Measurements from ENCODE around the gene HDAC6. TPM values are rescaled to one million over a fixed set of nuclear protein-coding genes. Genes with fewer than 3 reads are reported as not detected.
"Not testable (repeated sequence)": the region's sequence is repeated elsewhere in the genome, so short reads cannot be mapped to it uniquely, and the experiment has no call there.

Gene HDAC6
- total RNA-seq, 1 donor from 2014 or later, result 127 TPM

GRCh38 chrX:48848847-48849246 is 47.0 kb downstream of the HDAC6 start:
- no peaks in the 10 kb centered on the region for H3F3A ChIP-seq (ENCODE audit: low read depth)
- TF ChIP-seq EZH2phosphoT487 (IDR thresholded peaks at IDR 0.05) (no peak), EZH2 (IDR thresholded peaks at IDR 0.05) (no peak)
- TF ChIP-seq, protein P1, sequence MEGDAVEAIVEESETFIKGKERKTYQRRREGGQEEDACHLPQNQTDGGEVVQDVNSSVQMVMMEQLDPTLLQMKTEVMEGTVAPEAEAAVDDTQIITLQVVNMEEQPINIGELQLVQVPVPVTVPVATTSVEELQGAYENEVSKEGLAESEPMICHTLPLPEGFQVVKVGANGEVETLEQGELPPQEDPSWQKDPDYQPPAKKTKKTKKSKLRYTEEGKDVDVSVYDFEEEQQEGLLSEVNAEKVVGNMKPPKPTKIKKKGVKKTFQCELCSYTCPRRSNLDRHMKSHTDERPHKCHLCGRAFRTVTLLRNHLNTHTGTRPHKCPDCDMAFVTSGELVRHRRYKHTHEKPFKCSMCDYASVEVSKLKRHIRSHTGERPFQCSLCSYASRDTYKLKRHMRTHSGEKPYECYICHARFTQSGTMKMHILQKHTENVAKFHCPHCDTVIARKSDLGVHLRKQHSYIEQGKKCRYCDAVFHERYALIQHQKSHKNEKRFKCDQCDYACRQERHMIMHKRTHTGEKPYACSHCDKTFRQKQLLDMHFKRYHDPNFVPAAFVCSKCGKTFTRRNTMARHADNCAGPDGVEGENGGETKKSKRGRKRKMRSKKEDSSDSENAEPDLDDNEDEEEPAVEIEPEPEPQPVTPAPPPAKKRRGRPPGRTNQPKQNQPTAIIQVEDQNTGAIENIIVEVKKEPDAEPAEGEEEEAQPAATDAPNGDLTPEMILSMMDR (IDR thresholded peaks at IDR 0.05), result no peak
- no peak overlapping the region for H3K9ac ChIP-seq
- no peak overlapping the region for H3K4me3 ChIP-seq
- H3K4me2 ChIP-seq, result no peak overlapping the region
- Mint-ChIP-seq H3K27me3 (ENCODE audit: insufficient read depth, low read depth) (peaks cover 2% of the 10 kb centered on the region), H3K9me3 (peaks cover 16% of the 10 kb centered on the region), H3K4me1 (no peaks in the 10 kb centered on the region), H3K4me3 (no peak overlapping the region), H3K36me3 (no peaks in the 10 kb centered on the region), H3K27ac (no peak overlapping the region)
- no peaks in the 10 kb centered on the region for H3K27me3 ChIP-seq
- no peaks in the 10 kb centered on the region for H3K79me2 ChIP-seq (ENCODE audit: low read depth)
- DNase-seq (ENCODE audit: low spot score), result no peak
- H3K27ac ChIP-seq, result no peak overlapping the region
- no peaks in the 10 kb centered on the region for H4K20me1 ChIP-seq (ENCODE audit: low read depth)
- no peaks in the 10 kb centered on the region for H3K36me3 ChIP-seq
- no peaks in the 10 kb centered on the region for H3K4me1 ChIP-seq
- H2AFZ ChIP-seq (replicated peaks), result no peak overlapping the region
- no peaks in the 10 kb centered on the region for H3K9me3 ChIP-seq (ENCODE audit: low read depth)

- no peak overlapping the region for H3K27ac ChIP-seq
- H3K9me3 ChIP-seq (ENCODE audit: low read depth), result no peaks in the 10 kb centered on the region
- peaks cover 2% of the 10 kb centered on the region for H3K27me3 Mint-ChIP-seq (ENCODE audit: insufficient read depth, low read depth)
- H3K4me1 Mint-ChIP-seq, result no peaks in the 10 kb centered on the region
- no peaks in the 10 kb centered on the region for H3K27me3 ChIP-seq
- H3K27ac Mint-ChIP-seq, result no peak overlapping the region
- no peak overlapping the region for H3K4me3 Mint-ChIP-seq
- TF ChIP-seq, protein P1 (IDR thresholded peaks at IDR 0.05), result no peak
- TF ChIP-seq EZH2 (IDR thresholded peaks at IDR 0.05), result no peak
- no peak for TF ChIP-seq EZH2phosphoT487 (IDR thresholded peaks at IDR 0.05)
- H3K79me2 ChIP-seq (ENCODE audit: low read depth), result no peaks in the 10 kb centered on the region
- H3K36me3 ChIP-seq, result no peaks in the 10 kb centered on the region
- no peak overlapping the region for H3K9ac ChIP-seq
- H3K4me2 ChIP-seq, result no peak overlapping the region
- no peaks in the 10 kb centered on the region for H3K4me1 ChIP-seq
- no peak for DNase-seq (ENCODE audit: low spot score)
- H2AFZ ChIP-seq (replicated peaks), result no peak overlapping the region
- H3K4me3 ChIP-seq, result no peak overlapping the region
- H4K20me1 ChIP-seq (ENCODE audit: low read depth), result no peaks in the 10 kb centered on the region
- peaks cover 18% of the 10 kb centered on the region for H3K9me3 Mint-ChIP-seq
- no peaks in the 10 kb centered on the region for H3F3A ChIP-seq (ENCODE audit: low read depth)
- no peaks in the 10 kb centered on the region for H3K36me3 Mint-ChIP-seq
Measured at GRCh38 chrX:48852857-48853256, 51.0 kb downstream of the HDAC6 start.

DNA sequence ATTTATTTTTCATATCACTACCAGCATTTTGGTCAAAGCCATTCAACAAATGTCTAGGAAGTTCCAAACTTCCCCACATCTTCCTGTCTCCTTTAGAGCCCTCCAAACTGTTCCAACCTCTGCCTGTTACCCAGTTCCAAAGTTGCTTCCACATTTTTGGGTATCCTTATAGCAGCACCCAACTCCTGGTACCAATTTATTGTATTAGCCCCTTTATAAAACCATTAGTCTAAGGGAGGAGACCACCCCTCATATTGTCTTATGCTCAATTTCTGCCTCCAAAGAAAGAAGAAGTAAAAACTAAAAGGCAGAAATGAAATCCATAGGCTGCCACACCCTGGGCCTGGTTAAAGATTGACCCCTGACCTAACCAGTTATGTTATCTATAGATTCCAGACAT is 51.6 kb downstream of the HDAC6 start:
- H3K27ac ChIP-seq; H3K36me3 Mint-ChIP-seq; H3K79me2 ChIP-seq (ENCODE audit: low read depth); H3K9ac ChIP-seq; H2AFZ ChIP-seq (replicated peaks); H3K4me1 ChIP-seq; H3K27ac Mint-ChIP-seq; H3K4me2 ChIP-seq; DNase-seq (ENCODE audit: low spot score); H3K27me3 Mint-ChIP-seq (ENCODE audit: insufficient read depth, low read depth); H3K4me3 Mint-ChIP-seq; H3K4me1 Mint-ChIP-seq; H3F3A ChIP-seq (ENCODE audit: low read depth); H3K27me3 ChIP-seq; H3K4me3 ChIP-seq; H4K20me1 ChIP-seq (ENCODE audit: low read depth); H3K36me3 ChIP-seq; H3K9me3 ChIP-seq (ENCODE audit: low read depth): not testable (repeated sequence)
- peaks cover 18% of the 10 kb centered on the region for H3K9me3 Mint-ChIP-seq

- H3K9me3 ChIP-seq (ENCODE audit: low read depth); H2AFZ ChIP-seq (replicated peaks); H4K20me1 ChIP-seq (ENCODE audit: low read depth); H3K36me3 Mint-ChIP-seq; H3K4me3 ChIP-seq; H3K4me2 ChIP-seq; H3K4me3 Mint-ChIP-seq; H3K27me3 Mint-ChIP-seq (ENCODE audit: insufficient read depth, low read depth); H3K4me1 Mint-ChIP-seq; H3K36me3 ChIP-seq; H3K4me1 ChIP-seq; H3K9ac ChIP-seq; H3K27me3 ChIP-seq; DNase-seq (ENCODE audit: low spot score); H3K27ac ChIP-seq; H3F3A ChIP-seq (ENCODE audit: low read depth); H3K79me2 ChIP-seq (ENCODE audit: low read depth); H3K27ac Mint-ChIP-seq: not testable (repeated sequence)
- peaks cover 18% of the 10 kb centered on the region for H3K9me3 Mint-ChIP-seq
Measured at GRCh38 chrX:48854121-48854804, 52.4 kb downstream of the HDAC6 start.
